ENCODE data around the gene SAFB2. TPM values are rescaled to one million over a fixed set of nuclear protein-coding genes. Genes with fewer than 3 reads are reported as not detected.

SAFB2 gene
- total RNA-seq, 1 donor from 2014 or later = 101 TPM

DNA sequence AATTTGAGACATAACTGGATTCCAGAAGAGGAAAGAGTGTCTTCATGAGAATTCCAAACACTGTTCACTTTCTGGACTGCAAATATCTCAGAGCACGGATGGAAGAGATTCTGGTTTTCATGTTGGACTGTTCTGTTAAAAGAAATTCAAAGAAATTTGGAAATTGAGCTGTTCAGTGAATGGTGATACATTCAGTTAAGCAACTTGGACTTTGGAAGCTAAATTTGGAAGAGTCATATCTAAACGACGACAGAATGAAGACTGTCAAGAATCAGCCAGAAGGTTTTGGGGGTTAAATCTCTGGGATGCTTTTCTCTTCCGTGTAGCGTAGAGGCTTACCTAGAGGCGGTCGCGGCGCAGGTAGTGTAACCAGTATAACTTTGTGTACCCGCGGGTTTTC lies 25.9 kb upstream of the SAFB2 start:
- Mint-ChIP-seq H3K36me3 (ENCODE audit: low read depth) (peaks cover 80% of the 10 kb centered on the region), H3K27me3 (no peaks in the 10 kb centered on the region), H3K27ac (no peak overlapping the region), H3K4me1 (peaks cover 2% of the 10 kb centered on the region), H3K4me3 (no peak overlapping the region), H3K9me3 (no peaks in the 10 kb centered on the region)
- DNase-seq = no peak
- intact Hi-C loops (cut with micrococcal nuclease) = no loop called here

GRCh38 chr19:5646703-5647102 lies 24.1 kb upstream of the SAFB2 start:
- DNase-seq = no peak
- H3K9me3 Mint-ChIP-seq = no peaks in the 10 kb centered on the region
- no peaks in the 10 kb centered on the region for H3K27me3 Mint-ChIP-seq
- peaks cover 80% of the 10 kb centered on the region for H3K36me3 Mint-ChIP-seq (ENCODE audit: low read depth)
- H3K4me1 Mint-ChIP-seq = peaks cover 4% of the 10 kb centered on the region
- no peak overlapping the region for H3K4me3 Mint-ChIP-seq
- intact Hi-C loops (cut with micrococcal nuclease) = no loop called here
- H3K27ac Mint-ChIP-seq = no peak overlapping the region

GRCh38 chr19:5645409-5645808 lies 22.8 kb upstream of the SAFB2 start:
- Mint-ChIP-seq H3K9me3 (no peaks in the 10 kb centered on the region), H3K27me3 (no peaks in the 10 kb centered on the region), H3K4me3 (no peak overlapping the region), H3K4me1 (peaks cover 9% of the 10 kb centered on the region), H3K27ac (no peak overlapping the region), H3K36me3 (ENCODE audit: low read depth) (peaks cover 74% of the 10 kb centered on the region)
- intact Hi-C loops (cut with micrococcal nuclease) = no loop called here
- DNase-seq = no peak

DNA sequence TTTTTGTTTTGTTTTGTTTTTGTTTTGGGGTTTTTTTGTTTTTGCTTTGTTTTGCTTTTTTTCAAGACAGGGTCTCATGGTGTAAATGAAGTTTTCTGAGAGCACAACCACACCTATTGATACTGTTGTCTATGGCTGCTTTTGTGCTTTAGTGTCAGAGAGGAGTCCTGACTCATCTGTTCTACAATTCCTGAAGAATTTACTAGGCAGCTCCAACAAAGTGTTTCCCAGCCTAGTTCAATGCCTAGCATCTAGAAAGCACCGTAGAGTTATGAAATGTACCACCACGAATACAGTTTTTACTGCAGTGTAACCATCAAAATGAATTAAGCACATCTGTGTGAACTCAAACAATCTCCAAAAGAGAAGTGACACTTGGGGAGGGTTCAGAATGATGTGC lies 21.5 kb upstream of the SAFB2 start:
- H3K9me3 Mint-ChIP-seq = no peaks in the 10 kb centered on the region
- no peaks in the 10 kb centered on the region for H3K27me3 Mint-ChIP-seq
- DNase-seq = no peak
- intact Hi-C loops (cut with micrococcal nuclease) = no loop called here
- H3K27ac Mint-ChIP-seq = no peak overlapping the region
- H3K4me1 Mint-ChIP-seq = peaks cover 9% of the 10 kb centered on the region
- H3K36me3 Mint-ChIP-seq (ENCODE audit: low read depth) = peaks cover 71% of the 10 kb centered on the region
- H3K4me3 Mint-ChIP-seq = no peak overlapping the region

GRCh38 chr19:5643060-5643459 lies 20.5 kb upstream of the SAFB2 start:
- intact Hi-C loops (cut with micrococcal nuclease) = no loop called here
- no peak for DNase-seq
- Mint-ChIP-seq H3K4me1 (peaks cover 11% of the 10 kb centered on the region), H3K36me3 (ENCODE audit: low read depth) (peaks cover 68% of the 10 kb centered on the region), H3K27me3 (no peaks in the 10 kb centered on the region), H3K27ac (no peak overlapping the region), H3K4me3 (no peak overlapping the region), H3K9me3 (no peaks in the 10 kb centered on the region)

DNA sequence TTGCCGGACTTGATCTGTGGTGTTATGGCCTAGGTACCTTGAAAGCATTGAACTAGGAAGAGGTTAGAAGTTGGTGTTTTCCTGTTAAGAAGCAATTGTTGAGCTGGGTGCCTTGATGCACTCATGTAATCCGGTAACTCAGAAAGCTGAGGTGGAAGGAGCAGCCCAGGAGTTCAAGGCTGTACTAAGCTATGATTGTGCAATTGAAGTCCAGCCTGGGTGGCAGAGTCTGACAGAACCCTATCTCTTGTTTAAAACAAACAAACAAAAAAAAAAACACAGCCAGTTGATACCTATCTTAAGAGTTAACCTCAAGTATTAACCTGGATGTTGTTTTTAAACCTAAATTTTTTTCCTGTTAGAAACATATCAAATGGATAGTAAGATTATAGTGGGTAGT lies 19.6 kb upstream of the SAFB2 start:
- no peak overlapping the region for H3K27ac Mint-ChIP-seq

GRCh38 chr19:5641171-5641570 lies 18.6 kb upstream of the SAFB2 start:
- Mint-ChIP-seq H3K9me3 (no peaks in the 10 kb centered on the region), H3K36me3 (ENCODE audit: low read depth) (peaks cover 51% of the 10 kb centered on the region), H3K4me3 (no peak overlapping the region), H3K27ac (no peak overlapping the region), H3K27me3 (no peaks in the 10 kb centered on the region), H3K4me1 (peaks cover 11% of the 10 kb centered on the region)
- no peak for DNase-seq
- intact Hi-C loops (cut with micrococcal nuclease) = no loop called here

More for the DNA sequence above, 19.6 kb upstream of the SAFB2 start:
- H3K27me3 Mint-ChIP-seq = no peaks in the 10 kb centered on the region
- DNase-seq = no peak
- no peaks in the 10 kb centered on the region for H3K9me3 Mint-ChIP-seq
- intact Hi-C loops (cut with micrococcal nuclease) = no loop called here
- H3K36me3 Mint-ChIP-seq (ENCODE audit: low read depth) = peaks cover 60% of the 10 kb centered on the region
- H3K4me3 Mint-ChIP-seq = no peak overlapping the region
- peaks cover 11% of the 10 kb centered on the region for H3K4me1 Mint-ChIP-seq

DNA sequence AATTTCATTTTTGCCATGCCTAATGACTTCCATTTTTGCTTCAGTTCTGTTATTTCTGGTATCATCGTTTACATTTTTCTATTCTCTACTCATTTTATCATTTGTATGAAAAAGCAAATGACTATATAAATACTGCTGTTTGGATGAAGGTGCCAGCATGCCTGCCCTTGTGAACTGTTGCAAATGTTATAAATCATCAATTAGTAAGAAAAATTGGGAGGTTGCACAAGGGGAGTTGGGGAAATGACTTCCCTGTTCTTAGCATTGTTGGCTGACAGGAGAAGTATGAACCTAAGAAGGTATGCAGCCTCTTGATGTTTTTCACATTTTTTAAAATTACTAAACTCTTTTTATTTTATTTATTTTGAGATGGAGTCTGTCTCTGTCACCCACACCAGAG lies 15.4 kb upstream of the SAFB2 start:
- Mint-ChIP-seq H3K27ac (no peak overlapping the region), H3K4me3 (no peak overlapping the region), H3K27me3 (no peaks in the 10 kb centered on the region), H3K36me3 (ENCODE audit: low read depth) (peaks cover 30% of the 10 kb centered on the region), H3K4me1 (peaks cover 19% of the 10 kb centered on the region), H3K9me3 (no peaks in the 10 kb centered on the region)
- DNase-seq = no peak
- intact Hi-C loops (cut with micrococcal nuclease) = no loop called here

DNA sequence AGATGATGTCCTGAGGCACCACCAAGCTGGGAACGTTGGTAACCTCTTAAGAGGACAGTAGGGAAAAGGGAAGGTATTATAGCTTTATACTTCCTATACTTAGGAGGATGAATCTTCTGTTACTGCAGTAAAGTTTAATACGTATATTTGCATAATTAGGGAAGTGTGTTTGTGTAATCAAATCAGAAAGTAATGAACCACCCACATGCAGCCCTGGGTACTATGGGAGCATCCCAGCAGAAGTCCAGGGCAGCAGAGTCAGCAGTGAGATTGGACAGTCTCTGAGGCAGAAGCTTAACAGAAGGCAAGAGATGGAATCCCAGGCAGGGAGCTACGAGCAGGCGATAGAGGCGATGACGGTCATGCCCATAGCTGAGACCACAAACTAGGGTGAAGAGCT lies 12.9 kb upstream of the SAFB2 start:
- Mint-ChIP-seq H3K4me1 (peaks cover 28% of the 10 kb centered on the region), H3K4me3 (no peak overlapping the region), H3K27ac (no peak overlapping the region), H3K9me3 (no peaks in the 10 kb centered on the region), H3K36me3 (ENCODE audit: low read depth) (peaks cover 29% of the 10 kb centered on the region), H3K27me3 (no peaks in the 10 kb centered on the region)
- intact Hi-C loops (cut with micrococcal nuclease) = no loop called here
- DNase-seq = no peak

GRCh38 chr19:5632657-5633056 lies 10.1 kb upstream of the SAFB2 start:
- Mint-ChIP-seq H3K36me3 (ENCODE audit: low read depth) (peaks cover 44% of the 10 kb centered on the region), H3K4me3 (no peak overlapping the region), H3K9me3 (no peaks in the 10 kb centered on the region), H3K27me3 (no peaks in the 10 kb centered on the region), H3K27ac (no peak overlapping the region), H3K4me1 (peaks cover 45% of the 10 kb centered on the region)
- intact Hi-C loops (cut with micrococcal nuclease) = no loop called here
- DNase-seq = no peak

DNA sequence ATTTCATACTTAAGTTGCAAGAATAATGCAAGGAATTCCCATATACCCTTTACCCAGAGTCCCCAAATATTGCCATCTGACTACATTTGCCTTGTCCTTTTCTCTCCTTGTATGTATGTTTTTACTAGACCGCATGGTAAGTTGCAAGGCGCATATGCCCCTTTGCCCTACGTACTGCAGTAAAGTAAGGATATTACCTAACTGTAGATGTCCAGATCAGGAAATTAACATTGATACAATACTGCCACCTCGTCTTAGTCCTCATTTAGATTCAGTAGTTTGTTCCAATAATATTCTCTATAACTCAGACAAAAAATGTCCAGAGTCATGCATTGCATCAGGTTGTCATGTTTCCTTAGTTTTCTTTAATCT lies 9.7 kb upstream of the SAFB2 start:
- Mint-ChIP-seq H3K4me1 (peaks cover 48% of the 10 kb centered on the region), H3K27me3 (no peaks in the 10 kb centered on the region), H3K36me3 (ENCODE audit: low read depth) (peaks cover 48% of the 10 kb centered on the region), H3K27ac (no peak overlapping the region), H3K4me3 (no peak overlapping the region), H3K9me3 (no peaks in the 10 kb centered on the region)
- no peak for DNase-seq
- intact Hi-C loops (cut with micrococcal nuclease) = no loop called here

DNA sequence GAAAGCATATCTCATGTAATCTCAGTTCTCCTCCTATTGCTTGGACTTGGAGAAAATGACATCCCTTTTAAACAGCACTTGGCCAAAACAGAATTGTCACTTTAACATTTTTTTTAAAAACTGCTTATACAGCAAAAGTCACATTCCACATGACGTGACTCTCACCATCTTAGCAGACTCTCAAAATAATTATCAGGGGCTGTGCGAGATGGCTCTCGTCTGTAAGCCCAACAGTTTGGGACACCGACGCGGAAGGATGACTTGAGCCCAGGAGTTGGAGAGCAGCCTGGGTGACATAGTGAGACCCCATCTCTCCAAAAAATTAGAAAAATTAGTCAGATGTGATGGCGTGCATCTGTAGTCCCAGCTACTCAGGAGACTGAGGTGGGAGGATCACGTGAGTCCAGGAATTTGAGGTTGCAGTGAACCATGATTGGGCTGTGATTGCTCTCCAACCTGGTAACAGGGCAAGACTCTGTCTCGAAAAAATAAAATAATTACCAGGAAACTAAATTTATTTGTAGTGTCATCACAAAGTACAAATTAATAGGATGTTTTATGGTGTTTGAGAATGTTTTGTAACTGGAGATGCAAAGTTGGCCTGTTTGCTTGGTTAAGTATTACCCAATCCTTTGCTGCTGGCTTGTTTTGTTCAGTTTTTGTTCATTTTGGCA lies 9.1 kb upstream of the SAFB2 start:
- no peak for DNase-seq
- H3K9me3 Mint-ChIP-seq = no peaks in the 10 kb centered on the region
- no peaks in the 10 kb centered on the region for H3K27me3 Mint-ChIP-seq
- H3K4me1 Mint-ChIP-seq = peaks cover 48% of the 10 kb centered on the region
- peaks cover 50% of the 10 kb centered on the region for H3K36me3 Mint-ChIP-seq (ENCODE audit: low read depth)
- no peak overlapping the region for H3K27ac Mint-ChIP-seq
- H3K4me3 Mint-ChIP-seq = no peak overlapping the region
- intact Hi-C loops (cut with micrococcal nuclease) = no loop called here

- intact Hi-C loops (cut with micrococcal nuclease) = no loop called here
- peaks cover 59% of the 10 kb centered on the region for H3K4me1 Mint-ChIP-seq
- DNase-seq = no peak
- H3K27me3 Mint-ChIP-seq = no peaks in the 10 kb centered on the region
- H3K4me3 Mint-ChIP-seq = peak overlapping the region; percentile 44
- no peaks in the 10 kb centered on the region for H3K9me3 Mint-ChIP-seq
- peak overlapping the region; percentile 29 for H3K27ac Mint-ChIP-seq
- H3K36me3 Mint-ChIP-seq (ENCODE audit: low read depth) = peaks cover 67% of the 10 kb centered on the region
Observed at GRCh38 chr19:5628919-5629481, 6.4 kb upstream of the SAFB2 start.

GRCh38 chr19:5628461-5628860 lies 5.9 kb upstream of the SAFB2 start:
- Mint-ChIP-seq H3K36me3 (ENCODE audit: low read depth) (peaks cover 69% of the 10 kb centered on the region), H3K27ac (peak overlapping the region; percentile 34), H3K27me3 (no peaks in the 10 kb centered on the region), H3K4me1 (peaks cover 59% of the 10 kb centered on the region), H3K4me3 (peak overlapping the region; percentile 44), H3K9me3 (no peaks in the 10 kb centered on the region)
- no peak for DNase-seq
- intact Hi-C loops (cut with micrococcal nuclease) = no loop called here

- H3K27me3 Mint-ChIP-seq = peaks cover 3% of the 10 kb centered on the region
- H3K4me1 Mint-ChIP-seq = peaks cover 59% of the 10 kb centered on the region
- H3K4me3 Mint-ChIP-seq = peak overlapping the region; percentile 60
- intact Hi-C loops (cut with micrococcal nuclease) = no loop called here
- peaks cover 72% of the 10 kb centered on the region for H3K36me3 Mint-ChIP-seq (ENCODE audit: low read depth)
- peak overlapping the region; percentile 41 for H3K27ac Mint-ChIP-seq
- peaks cover 4% of the 10 kb centered on the region for H3K9me3 Mint-ChIP-seq
- peak; percentile 70 for DNase-seq
Observed at GRCh38 chr19:5627395-5627904, 4.9 kb upstream of the SAFB2 start.
